Chondrocyte (in vitro differentiated cells): ENCODE results near the gene GGT6. TPM values are rescaled to one million over a fixed set of nuclear protein-coding genes. Genes with fewer than 3 reads are reported as not detected.
"Not testable (repeated sequence)": the region's sequence is repeated elsewhere in the genome, so short reads cannot be mapped to it uniquely, and the experiment has no call there.

ENCODE experiments used
- DNase-seq: peaks from one replicate; pipeline ENCODE4 v3.0.0; 2021; ENCODE audit warnings: mixed read lengths, low spot score
- H3K27ac Mint-ChIP-seq: one replicate; pipeline ENCODE4 v1.8.0; 2021; ENCODE audit warnings: mild to moderate bottlenecking, moderate library complexity, mixed read lengths; ENCODE audit not compliant: unreplicated experiment
- H3K27me3 Mint-ChIP-seq: 2 replicates; pipeline ENCODE4 v1.8.0; 2021; ENCODE audit warnings: low read depth, mixed read lengths
- H3K36me3 Mint-ChIP-seq: 2 replicates; pipeline ENCODE4 v1.8.0; 2021; ENCODE audit warnings: low read depth, mixed read lengths
- H3K4me1 Mint-ChIP-seq: 2 replicates; pipeline ENCODE4 v1.8.0; 2021; ENCODE audit warnings: low read depth, mild to moderate bottlenecking, mixed read lengths
- H3K4me3 Mint-ChIP-seq: one replicate; pipeline ENCODE4 v1.8.0; 2021; ENCODE audit warnings: mild to moderate bottlenecking, moderate library complexity, mixed read lengths; ENCODE audit not compliant: unreplicated experiment
- H3K9me3 Mint-ChIP-seq: 2 replicates; pipeline ENCODE4 v1.8.0; 2021; ENCODE audit warnings: low read depth, mixed read lengths
- total RNA-seq: library from RNA; stranded (reverse); gene quantifications from 3 replicates; pipeline ENCODE4 v1.2.1, GENCODE V29; 2021
- TF ChIP-seq, protein P1 (sequence below): fragments of 200-600 bp; sonication (generic); IDR thresholded peaks from 2 replicates; pipeline ENCODE4 v1.5.0; 2021; ENCODE audit warnings: antibody characterized with exemption, mild to moderate bottlenecking, moderate library complexity

Gene GGT6
- total RNA-seq, 1 donor from 2014 or later = not detected

DNA sequence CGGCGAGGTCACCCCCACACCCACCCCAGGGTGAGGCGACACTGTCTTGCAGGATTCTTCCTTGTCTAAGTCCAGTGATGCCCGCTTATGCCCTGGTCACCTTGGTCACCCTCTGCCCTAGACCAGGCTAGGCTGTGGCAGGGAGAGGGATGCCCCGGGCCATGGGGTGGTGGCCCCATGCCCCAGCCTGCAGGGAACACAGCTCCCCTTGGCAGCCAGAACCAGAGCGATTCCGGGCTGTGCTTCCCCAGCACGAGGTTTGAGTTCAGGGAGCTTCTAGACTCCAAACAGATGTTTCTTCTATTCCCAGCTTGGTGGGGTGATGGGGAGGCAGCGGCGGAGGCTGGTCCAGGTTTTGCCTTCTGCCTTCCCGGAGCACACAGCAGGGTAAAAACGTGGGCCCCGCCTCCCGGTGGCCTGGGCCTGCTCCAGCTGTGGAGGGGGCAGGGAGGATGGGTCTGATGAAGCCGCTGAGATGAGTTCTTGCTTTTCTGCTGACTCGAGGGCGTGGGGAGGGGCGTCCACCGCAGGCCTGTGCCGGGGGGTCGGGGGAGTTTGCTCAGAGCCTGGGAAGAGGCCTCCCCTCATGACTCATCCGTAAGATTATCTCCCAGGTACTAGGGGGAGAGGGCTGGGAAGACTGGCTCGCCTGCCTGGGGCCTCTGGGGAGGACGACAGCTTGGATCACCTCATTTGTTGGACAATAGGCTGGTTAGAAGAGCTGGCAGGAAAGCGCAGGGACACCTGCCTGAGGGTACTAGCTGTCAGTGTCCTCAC is 39.3 kb upstream of the GGT6 start:
- Mint-ChIP-seq H3K4me3 (peak overlapping the region; percentile 9), H3K4me1 (peaks cover 24% of the 10 kb centered on the region), H3K36me3 (no peaks in the 10 kb centered on the region), H3K27me3 (no peaks in the 10 kb centered on the region), H3K9me3 (no peaks in the 10 kb centered on the region), H3K27ac (peak overlapping the region; percentile 57)
- TF ChIP-seq, protein P1, sequence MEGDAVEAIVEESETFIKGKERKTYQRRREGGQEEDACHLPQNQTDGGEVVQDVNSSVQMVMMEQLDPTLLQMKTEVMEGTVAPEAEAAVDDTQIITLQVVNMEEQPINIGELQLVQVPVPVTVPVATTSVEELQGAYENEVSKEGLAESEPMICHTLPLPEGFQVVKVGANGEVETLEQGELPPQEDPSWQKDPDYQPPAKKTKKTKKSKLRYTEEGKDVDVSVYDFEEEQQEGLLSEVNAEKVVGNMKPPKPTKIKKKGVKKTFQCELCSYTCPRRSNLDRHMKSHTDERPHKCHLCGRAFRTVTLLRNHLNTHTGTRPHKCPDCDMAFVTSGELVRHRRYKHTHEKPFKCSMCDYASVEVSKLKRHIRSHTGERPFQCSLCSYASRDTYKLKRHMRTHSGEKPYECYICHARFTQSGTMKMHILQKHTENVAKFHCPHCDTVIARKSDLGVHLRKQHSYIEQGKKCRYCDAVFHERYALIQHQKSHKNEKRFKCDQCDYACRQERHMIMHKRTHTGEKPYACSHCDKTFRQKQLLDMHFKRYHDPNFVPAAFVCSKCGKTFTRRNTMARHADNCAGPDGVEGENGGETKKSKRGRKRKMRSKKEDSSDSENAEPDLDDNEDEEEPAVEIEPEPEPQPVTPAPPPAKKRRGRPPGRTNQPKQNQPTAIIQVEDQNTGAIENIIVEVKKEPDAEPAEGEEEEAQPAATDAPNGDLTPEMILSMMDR = no peak
- DNase-seq = no peak

DNA sequence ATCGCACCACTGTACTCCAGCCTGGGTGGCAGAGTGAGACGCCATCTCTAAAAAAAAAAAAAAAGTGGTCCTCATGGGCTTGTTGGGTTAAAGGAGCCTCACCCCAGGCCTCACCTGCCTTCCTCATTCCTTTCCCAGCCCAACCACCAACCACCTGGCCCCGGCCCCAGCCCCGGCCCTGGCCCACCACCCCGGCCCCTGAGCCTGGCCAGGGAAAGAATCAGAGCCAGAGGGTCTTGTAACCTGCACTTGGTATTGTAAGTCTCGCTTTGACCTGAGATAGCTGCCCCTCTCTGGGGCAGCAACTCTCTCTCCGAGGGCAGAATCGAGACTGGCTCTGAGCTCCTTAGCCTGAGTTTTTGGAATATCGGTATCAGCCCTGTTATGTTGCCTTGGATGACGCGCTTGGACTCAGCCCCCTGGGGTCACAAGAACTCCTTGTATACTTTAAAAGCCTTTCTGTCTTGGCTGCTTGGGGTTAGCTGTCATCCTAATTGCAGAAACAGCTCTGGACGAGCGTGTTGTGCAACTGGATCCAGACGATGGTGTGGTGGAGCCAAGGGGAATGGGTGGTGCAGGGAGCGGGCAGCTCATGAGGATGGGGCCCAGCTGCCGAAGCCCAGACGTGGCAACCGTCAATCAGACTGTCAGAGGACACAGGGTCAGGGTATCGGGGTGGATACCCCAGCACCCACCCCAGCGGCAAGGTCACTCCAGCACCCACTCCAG is 38.6 kb upstream of the GGT6 start:
- H3K4me1 Mint-ChIP-seq = peaks cover 17% of the 10 kb centered on the region
- TF ChIP-seq, protein P1 = no peak
- no peaks in the 10 kb centered on the region for H3K36me3 Mint-ChIP-seq
- no peak overlapping the region for H3K27ac Mint-ChIP-seq
- peak; percentile 84 for DNase-seq
- no peaks in the 10 kb centered on the region for H3K9me3 Mint-ChIP-seq
- no peak overlapping the region for H3K4me3 Mint-ChIP-seq
- H3K27me3 Mint-ChIP-seq = no peaks in the 10 kb centered on the region

DNA sequence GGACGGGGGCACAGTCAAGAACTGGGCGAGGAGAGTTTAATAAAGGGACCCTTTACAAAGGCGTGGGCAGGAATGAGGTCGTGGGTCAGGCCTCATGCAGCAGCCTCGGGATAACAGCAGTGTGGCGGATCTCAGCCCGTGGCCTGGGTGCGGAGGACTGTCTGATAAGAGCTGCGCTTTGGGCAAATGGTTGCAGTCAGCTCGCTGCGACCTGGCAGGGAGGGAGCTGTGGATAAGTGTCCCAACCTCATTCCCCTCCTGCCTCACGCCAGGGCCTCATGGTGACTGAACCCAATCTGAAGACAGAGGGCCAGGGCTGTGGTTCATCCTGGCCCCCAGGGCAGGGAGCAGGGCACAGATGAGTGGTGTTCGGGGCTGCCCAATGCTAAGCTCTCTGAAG is 37.6 kb upstream of the GGT6 start:
- H3K36me3 Mint-ChIP-seq = no peaks in the 10 kb centered on the region
- no peaks in the 10 kb centered on the region for H3K27me3 Mint-ChIP-seq
- no peaks in the 10 kb centered on the region for H3K9me3 Mint-ChIP-seq
- no peak overlapping the region for H3K27ac Mint-ChIP-seq
- peaks cover 20% of the 10 kb centered on the region for H3K4me1 Mint-ChIP-seq
- TF ChIP-seq, protein P1 = no peak
- DNase-seq = peak; percentile 69
- no peak overlapping the region for H3K4me3 Mint-ChIP-seq

DNA sequence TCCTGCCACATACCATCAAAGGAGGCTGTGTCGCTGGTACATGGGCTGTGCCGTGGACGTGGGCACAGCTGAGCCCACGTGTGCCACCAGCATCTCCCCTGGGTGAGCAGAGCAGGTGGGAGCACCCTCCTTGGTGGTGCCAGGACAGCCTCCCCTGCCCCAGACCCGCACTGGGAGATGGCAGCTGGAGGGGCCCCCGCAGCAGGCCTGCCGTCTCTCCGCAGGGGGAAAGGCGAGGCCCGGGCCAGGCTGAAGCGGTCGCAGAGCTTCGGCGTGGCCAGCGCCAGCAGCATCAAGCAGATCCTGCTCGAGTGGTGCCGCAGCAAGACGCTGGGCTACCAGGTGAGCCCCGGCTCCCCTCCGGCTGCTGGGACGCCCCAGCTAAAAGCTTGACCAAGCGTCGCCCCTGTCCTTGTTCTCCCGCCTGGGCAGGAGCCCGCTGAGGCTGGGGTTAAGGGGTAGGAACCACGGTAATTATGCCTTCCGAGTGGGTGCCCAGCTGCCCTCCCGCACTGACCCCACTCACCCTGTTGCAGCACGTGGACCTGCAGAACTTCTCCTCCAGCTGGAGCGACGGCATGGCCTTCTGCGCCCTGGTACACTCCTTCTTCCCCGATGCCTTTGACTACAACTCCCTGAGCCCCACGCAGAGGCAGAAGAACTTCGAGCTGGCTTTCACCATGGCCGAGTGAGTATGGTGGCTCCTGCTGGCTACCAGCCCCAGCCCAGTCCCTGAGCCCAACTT is 36.4 kb upstream of the GGT6 start:
- Mint-ChIP-seq H3K4me3 (no peak overlapping the region), H3K27me3 (peaks cover 3% of the 10 kb centered on the region), H3K36me3 (no peaks in the 10 kb centered on the region), H3K9me3 (no peaks in the 10 kb centered on the region), H3K27ac (no peak overlapping the region), H3K4me1 (peaks cover 20% of the 10 kb centered on the region)
- peak; percentile 83 for DNase-seq
- TF ChIP-seq, protein P1 = no peak

DNA sequence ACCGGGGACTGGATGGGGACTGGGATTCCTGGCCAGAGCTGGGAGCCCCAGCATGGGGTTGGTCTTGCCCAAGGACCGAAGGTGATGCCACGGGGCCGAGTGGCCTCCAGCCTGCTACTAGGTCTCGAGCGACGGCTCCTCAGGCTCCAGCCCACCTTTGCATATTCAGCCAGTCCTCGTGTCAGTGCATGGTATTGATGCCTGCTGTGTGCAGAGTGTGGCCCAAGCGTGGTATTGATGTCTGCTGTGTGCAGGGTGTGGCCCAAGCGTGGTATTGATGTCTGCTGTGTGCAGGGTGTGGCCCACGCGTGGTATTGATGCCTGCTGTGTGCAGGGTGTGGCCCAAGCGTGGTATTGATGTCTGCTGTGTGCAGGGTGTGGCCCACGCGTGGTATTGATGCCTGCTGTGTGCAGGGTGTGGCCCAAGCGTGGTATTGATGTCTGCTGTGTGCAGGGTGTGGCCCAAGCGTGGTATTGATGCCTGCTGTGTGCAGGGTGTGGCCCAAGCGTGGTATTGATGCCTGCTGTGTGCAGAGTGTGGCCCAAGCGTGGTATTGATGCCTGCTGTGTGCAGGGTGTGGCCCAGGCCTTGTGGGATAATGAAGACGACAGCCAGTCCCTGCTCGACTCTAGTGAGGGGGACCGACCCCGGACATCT is 35.4 kb upstream of the GGT6 start:
- H3K4me1 Mint-ChIP-seq = peaks cover 20% of the 10 kb centered on the region
- not testable (repeated sequence) for H3K27ac Mint-ChIP-seq, H3K36me3 Mint-ChIP-seq, H3K27me3 Mint-ChIP-seq, DNase-seq, H3K9me3 Mint-ChIP-seq, H3K4me3 Mint-ChIP-seq
